Activated CD4-positive, alpha-beta T cell treated with anti-CD3 and anti-CD28 coated beads, Interleukin-2, amount 10 ng/mL, durations not matched to agents 7 days and 5 days (primary cell): ENCODE measurements around the gene TULP1. TPM values are rescaled to one million over a fixed set of nuclear protein-coding genes. Genes with fewer than 3 reads are reported as not detected.

ENCODE experiments used
- CTCF ChIA-PET: fragments of 350-600 bp; sonication (Branson Sonifier 250); formaldehyde crosslinking; loops from one replicate; lab custom pipeline; 2021; ENCODE audit warnings: antibody characterized with exemption; lab: Charles Lee
- POLR2A ChIA-PET: fragments of 350-600 bp; sonication (Branson Sonifier 250); formaldehyde crosslinking; loops from one replicate; lab custom pipeline; 2021; ENCODE audit warnings: antibody characterized with exemption; lab: Charles Lee
- DNase-seq: peaks from one replicate; pipeline ENCODE4 v3.0.0-alpha.2; 2020
- H3K27ac Mint-ChIP-seq: one replicate; pipeline ENCODE4 v1.8.0; 2021; ENCODE audit warnings: mild to moderate bottlenecking, moderate library complexity, mixed read lengths
- H3K27me3 Mint-ChIP-seq: one replicate; pipeline ENCODE4 v1.8.0; 2021; ENCODE audit warnings: mixed read lengths
- H3K36me3 Mint-ChIP-seq: one replicate; pipeline ENCODE4 v1.8.0; 2021; ENCODE audit warnings: low read depth, mixed read lengths
- H3K4me1 Mint-ChIP-seq: one replicate; pipeline ENCODE4 v1.8.0; 2021; ENCODE audit warnings: mixed read lengths
- H3K4me3 Mint-ChIP-seq: one replicate; pipeline ENCODE4 v1.8.0; 2021; ENCODE audit warnings: mild to moderate bottlenecking, moderate library complexity, mixed read lengths
- H3K9me3 Mint-ChIP-seq: one replicate; pipeline ENCODE4 v1.8.0; 2021; ENCODE audit warnings: mixed read lengths
- total RNA-seq, 2 experiments: library from RNA; stranded (reverse); gene quantifications; one replicate each; pipeline ENCODE4 v1.2.3, GENCODE V29; 2021

The TULP1 gene
- total RNA-seq, 2 experiments from 2014 or later, result not detected

GRCh38 chr6:35493307-35493983, 19.3 kb downstream of the TULP1 start:
- CTCF ChIA-PET, result no interaction called here
- H3K27ac Mint-ChIP-seq, result no peak overlapping the region

GRCh38 chr6:35492974-35493284, 19.8 kb downstream of the TULP1 start:
- H3K27ac Mint-ChIP-seq, result no peak overlapping the region
- no peaks in the 10 kb centered on the region for H3K9me3 Mint-ChIP-seq
- CTCF ChIA-PET, result no interaction called here
- H3K4me3 Mint-ChIP-seq, result no peak overlapping the region
- H3K4me1 Mint-ChIP-seq, result peaks cover 21% of the 10 kb centered on the region
- H3K27me3 Mint-ChIP-seq, result peaks cover 14% of the 10 kb centered on the region
- POLR2A ChIA-PET, result no interaction called here
- DNase-seq, result no peak
- H3K36me3 Mint-ChIP-seq, result no peaks in the 10 kb centered on the region

More at GRCh38 chr6:35493307-35493983, 19.3 kb downstream of the TULP1 start:
- H3K27me3 Mint-ChIP-seq, result peaks cover 20% of the 10 kb centered on the region
- H3K4me3 Mint-ChIP-seq, result no peak overlapping the region
- no peaks in the 10 kb centered on the region for H3K9me3 Mint-ChIP-seq
- DNase-seq, result no peak
- POLR2A ChIA-PET, result no interaction called here
- H3K36me3 Mint-ChIP-seq, result no peaks in the 10 kb centered on the region
- H3K4me1 Mint-ChIP-seq, result peaks cover 20% of the 10 kb centered on the region

GRCh38 chr6:35492258-35492973, 20.3 kb downstream of the TULP1 start:
- ChIA-PET CTCF (interaction anchor here (0.8 to 1.2 kb wide), 2 partner anchors 11 to 21 kb away, joined by 3 read pairs; no protein-coding TSS in a partner anchor), POLR2A (no interaction called here)
- H3K36me3 Mint-ChIP-seq, result no peaks in the 10 kb centered on the region
- DNase-seq, result no peak
- peaks cover 14% of the 10 kb centered on the region for H3K27me3 Mint-ChIP-seq
- H3K9me3 Mint-ChIP-seq, result no peaks in the 10 kb centered on the region
- no peak overlapping the region for H3K27ac Mint-ChIP-seq
- peaks cover 26% of the 10 kb centered on the region for H3K4me1 Mint-ChIP-seq
- no peak overlapping the region for H3K4me3 Mint-ChIP-seq

GRCh38 chr6:35491558-35492257, 21.0 kb downstream of the TULP1 start:
- Mint-ChIP-seq H3K4me3 (no peak overlapping the region), H3K36me3 (no peaks in the 10 kb centered on the region), H3K4me1 (peaks cover 26% of the 10 kb centered on the region), H3K27ac (no peak overlapping the region), H3K9me3 (no peaks in the 10 kb centered on the region), H3K27me3 (peaks cover 14% of the 10 kb centered on the region)
- POLR2A ChIA-PET, result no interaction called here
- no peak for DNase-seq
- CTCF ChIA-PET, result interaction anchor here (0.8 to 1.2 kb wide), 2 partner anchors 10 to 20 kb away, joined by 3 read pairs; no protein-coding TSS in a partner anchor

GRCh38 chr6:35490821-35491557, 21.7 kb downstream of the TULP1 start:
- no peak overlapping the region for H3K27ac Mint-ChIP-seq
- H3K36me3 Mint-ChIP-seq, result no peaks in the 10 kb centered on the region
- CTCF ChIA-PET, result interaction anchor here (1.2 kb wide), 1 partner anchor 9 kb away, joined by 3 read pairs; no protein-coding TSS in a partner anchor
- no peaks in the 10 kb centered on the region for H3K9me3 Mint-ChIP-seq
- no peak for DNase-seq
- peaks cover 13% of the 10 kb centered on the region for H3K27me3 Mint-ChIP-seq
- peaks cover 26% of the 10 kb centered on the region for H3K4me1 Mint-ChIP-seq
- no peak overlapping the region for H3K4me3 Mint-ChIP-seq
- POLR2A ChIA-PET, result no interaction called here

GRCh38 chr6:35489995-35490791, 22.5 kb downstream of the TULP1 start:
- peaks cover 8% of the 10 kb centered on the region for H3K27me3 Mint-ChIP-seq
- DNase-seq, result no peak
- ChIA-PET CTCF (interaction anchor here (0.9 to 1.3 kb wide), 2 partner anchors 8 to 27 kb away, joined by 3 read pairs; no protein-coding TSS in a partner anchor), POLR2A (no interaction called here)
- peaks cover 21% of the 10 kb centered on the region for H3K4me1 Mint-ChIP-seq
- H3K27ac Mint-ChIP-seq, result peak overlapping the region; percentile 28
- no peaks in the 10 kb centered on the region for H3K36me3 Mint-ChIP-seq
- no peak overlapping the region for H3K4me3 Mint-ChIP-seq
- H3K9me3 Mint-ChIP-seq, result no peaks in the 10 kb centered on the region

- Mint-ChIP-seq H3K4me3 (no peak overlapping the region), H3K4me1 (peaks cover 16% of the 10 kb centered on the region), H3K36me3 (no peaks in the 10 kb centered on the region), H3K27ac (no peak overlapping the region), H3K9me3 (no peaks in the 10 kb centered on the region), H3K27me3 (peaks cover 5% of the 10 kb centered on the region)
- ChIA-PET POLR2A (no interaction called here), CTCF (interaction anchor here (0.9 to 1.3 kb wide), 3 partner anchors 9 to 114 kb away, joined by 3 read pairs; no protein-coding TSS in a partner anchor)
- no peak for DNase-seq
Observed at GRCh38 chr6:35489066-35489465, 23.6 kb downstream of the TULP1 start.

- H3K36me3 Mint-ChIP-seq, result no peaks in the 10 kb centered on the region
- peaks cover 14% of the 10 kb centered on the region for H3K4me1 Mint-ChIP-seq
- H3K27ac Mint-ChIP-seq, result no peak overlapping the region
- no peak overlapping the region for H3K4me3 Mint-ChIP-seq
- DNase-seq, result no peak
- ChIA-PET CTCF (interaction anchor here (0.7 to 1.2 kb wide), 2 partner anchors 20 to 114 kb away, joined by 3 read pairs; partner anchors contain the start of gene RPL10A), POLR2A (no interaction called here)
- H3K9me3 Mint-ChIP-seq, result no peaks in the 10 kb centered on the region
- H3K27me3 Mint-ChIP-seq, result peaks cover 3% of the 10 kb centered on the region
Observed at GRCh38 chr6:35488517-35488862, 24.2 kb downstream of the TULP1 start.

GRCh38 chr6:35487658-35488516, 24.8 kb downstream of the TULP1 start:
- H3K4me3 Mint-ChIP-seq, result no peak overlapping the region
- H3K36me3 Mint-ChIP-seq, result no peaks in the 10 kb centered on the region
- POLR2A ChIA-PET, result no interaction called here
- peaks cover 14% of the 10 kb centered on the region for H3K4me1 Mint-ChIP-seq
- H3K9me3 Mint-ChIP-seq, result no peaks in the 10 kb centered on the region
- DNase-seq, result no peak
- H3K27me3 Mint-ChIP-seq, result peaks cover 3% of the 10 kb centered on the region
- no peak overlapping the region for H3K27ac Mint-ChIP-seq
- CTCF ChIA-PET, result interaction anchor here (0.7 to 2.0 kb wide), 4 partner anchors 9 to 115 kb away, joined by 3 to 6 read pairs (median 4); partner anchors contain the start of genes RPL10A and TEAD3

- Mint-ChIP-seq H3K4me1 (peaks cover 14% of the 10 kb centered on the region), H3K27ac (no peak overlapping the region), H3K4me3 (no peak overlapping the region), H3K9me3 (no peaks in the 10 kb centered on the region), H3K36me3 (no peaks in the 10 kb centered on the region), H3K27me3 (no peaks in the 10 kb centered on the region)
- POLR2A ChIA-PET, result no interaction called here
- DNase-seq, result no peak
- CTCF ChIA-PET, result interaction anchor here (1.4 to 2.0 kb wide), 2 partner anchors 11 to 18 kb away, joined by 4 to 6 read pairs; partner anchors contain the start of genes RPL10A and TEAD3
Observed at GRCh38 chr6:35486005-35486925, 26.4 kb downstream of the TULP1 start.
